Colonic mucosa (tissue), 4 donors: ENCODE data around the gene GRM3. TPM values are rescaled to one million over a fixed set of nuclear protein-coding genes. Genes with fewer than 3 reads are reported as not detected.

Source experiments
- DNase-seq: peaks from one replicate; pipeline ENCODE4 v3.0.0-alpha.2; 2020
- H3K27ac ChIP-seq: fragments of 200-600 bp; one replicate; pipeline ENCODE4 v1.8.0; 2021
- H3K27me3 ChIP-seq: fragments of 200-600 bp; one replicate; pipeline ENCODE4 v1.8.0; 2021
- H3K36me3 ChIP-seq: fragments of 200-600 bp; one replicate; pipeline ENCODE4 v1.8.0; 2021
- H3K4me1 ChIP-seq: fragments of 200-600 bp; one replicate; pipeline ENCODE4 v1.8.0; 2021; ENCODE audit warnings: mild to moderate bottlenecking
- H3K4me3 ChIP-seq: fragments of 200-600 bp; one replicate; pipeline ENCODE4 v1.8.0; 2021
- H3K9ac ChIP-seq, 2 donors: one replicate each; pipeline ENCODE4 v1.7.0; 2013; ENCODE audit warnings: control low read depth in 2 of 2, low read depth in 2 of 2, low read length in 2 of 2
- H3K9me3 ChIP-seq: fragments of 200-600 bp; one replicate; pipeline ENCODE4 v1.8.0; 2021
- CTCF ChIP-seq: fragments of 200-600 bp; IDR thresholded peaks from one replicate; pipeline ENCODE4 v1.8.0; 2022; ENCODE audit warnings: antibody characterized with exemption, mild to moderate bottlenecking
- intact Hi-C: fragments of 100-400 bp; cut with DNase I; formaldehyde crosslinking; loops from one replicate; pipeline ENCODE4 v1.14.1; 2022
- total RNA-seq, 2 donors: library from RNA; stranded (reverse); fragmentation: NEBNext Ultra II Directional in 1 of 2; extraction: Animal tissue kit (Norgen Biotek cat#: 25700) in 1 of 2; gene quantifications; one replicate each; pipeline ENCODE4 v1.2.1, GENCODE V29; 2021
- donor health status: healthy.
- donor health status: DM: no; HTN: no; CAD: no.
- donor health status: DM: no; HTN: no; CAD: no.

GRM3 gene
- total RNA-seq, 2 donors from 2014 or later, result not detected

GRCh38 chr7:86665669-86666068 is 22.0 kb downstream of the GRM3 start:
- no peak overlapping the region for H3K9ac ChIP-seq
- H3K4me3 ChIP-seq, result no peak overlapping the region
- H3K4me1 ChIP-seq, result no peaks in the 10 kb centered on the region
- H3K9me3 ChIP-seq, result no peaks in the 10 kb centered on the region
- H3K27me3 ChIP-seq, result no peaks in the 10 kb centered on the region
- no peak for DNase-seq
- no peak for TF ChIP-seq CTCF
- intact Hi-C loops, result no loop called here
- H3K36me3 ChIP-seq, result no peaks in the 10 kb centered on the region
- no peak overlapping the region for H3K27ac ChIP-seq

- Histone ChIP-seq H3K4me1 (no peaks in the 10 kb centered on the region), H3K36me3 (no peaks in the 10 kb centered on the region), H3K4me3 (no peak overlapping the region), H3K27me3 (no peaks in the 10 kb centered on the region), H3K9me3 (no peaks in the 10 kb centered on the region), H3K27ac (no peak overlapping the region), H3K9ac (no peak overlapping the region)
- TF ChIP-seq CTCF, result no peak
- no peak for DNase-seq
- intact Hi-C loops, result no loop called here
Measured at GRCh38 chr7:86667732-86668131, 24.0 kb downstream of the GRM3 start.

GRCh38 chr7:86668315-86668714 is 24.6 kb downstream of the GRM3 start:
- no peak for TF ChIP-seq CTCF

GRCh38 chr7:86687831-86688230 is 44.1 kb downstream of the GRM3 start:
- no peak for TF ChIP-seq CTCF
- Histone ChIP-seq H3K9ac (no peak overlapping the region), H3K4me1 (no peaks in the 10 kb centered on the region), H3K36me3 (no peaks in the 10 kb centered on the region), H3K4me3 (no peak overlapping the region), H3K27ac (no peak overlapping the region), H3K27me3 (no peaks in the 10 kb centered on the region), H3K9me3 (no peaks in the 10 kb centered on the region)
- DNase-seq, result no peak
- intact Hi-C loops, result no loop called here

More at GRCh38 chr7:86668315-86668714, 24.6 kb downstream of the GRM3 start:
- Histone ChIP-seq H3K4me3 (no peak overlapping the region), H3K27me3 (no peaks in the 10 kb centered on the region), H3K36me3 (no peaks in the 10 kb centered on the region), H3K9ac (no peak overlapping the region), H3K9me3 (no peaks in the 10 kb centered on the region), H3K27ac (no peak overlapping the region), H3K4me1 (no peaks in the 10 kb centered on the region)
- DNase-seq, result no peak
- intact Hi-C loops, result no loop called here

GRCh38 chr7:86689363-86689762 is 45.7 kb downstream of the GRM3 start:
- no peak for DNase-seq
- TF ChIP-seq CTCF, result no peak
- intact Hi-C loops, result no loop called here
- Histone ChIP-seq H3K27me3 (no peaks in the 10 kb centered on the region), H3K27ac (no peak overlapping the region), H3K4me3 (no peak overlapping the region), H3K9ac (no peak overlapping the region), H3K4me1 (no peaks in the 10 kb centered on the region), H3K36me3 (no peaks in the 10 kb centered on the region), H3K9me3 (no peaks in the 10 kb centered on the region)

GRCh38 chr7:86692755-86693154 is 49.0 kb downstream of the GRM3 start:
- Histone ChIP-seq H3K9ac (no peak overlapping the region), H3K27ac (no peak overlapping the region), H3K9me3 (no peaks in the 10 kb centered on the region), H3K36me3 (no peaks in the 10 kb centered on the region), H3K4me1 (no peaks in the 10 kb centered on the region), H3K4me3 (no peak overlapping the region), H3K27me3 (no peaks in the 10 kb centered on the region)
- no peak for TF ChIP-seq CTCF
- no peak for DNase-seq
- intact Hi-C loops, result no loop called here
